GM18499 (cell line): ENCODE data around the gene SDC3.

Experiments used
- ATAC-seq: cut with Tn5 transposase; IDR thresholded peaks from one replicate; pipeline ENCODE4 v1.9.1; 2021; ENCODE audit warnings: moderate number of reproducible peaks; ENCODE audit not compliant: insufficient read depth, unreplicated experiment

SDC3 gene

GRCh38 chr1:30860320-30860652 is 48.3 kb downstream of the SDC3 start:
- no peak for ATAC-seq

- ATAC-seq = no peak
These were observed 50.6 kb downstream of the SDC3 start for GRCh38 chr1:30857964-30858363.

GRCh38 chr1:30857062-30857461 is 51.5 kb downstream of the SDC3 start:
- ATAC-seq = no peak

- no peak for ATAC-seq
These were observed 52.2 kb downstream of the SDC3 start for GRCh38 chr1:30856260-30856790.

- no peak for ATAC-seq
These were observed 52.8 kb downstream of the SDC3 start for GRCh38 chr1:30855686-30856259.

GRCh38 chr1:30853350-30853749 is 55.2 kb downstream of the SDC3 start:
- no peak for ATAC-seq

- no peak for ATAC-seq
These were observed 56.5 kb downstream of the SDC3 start for GRCh38 chr1:30852026-30852425.

GRCh38 chr1:30851286-30851685 is 57.3 kb downstream of the SDC3 start:
- no peak for ATAC-seq

GRCh38 chr1:30850607-30851006 is 58.0 kb downstream of the SDC3 start:
- no peak for ATAC-seq

GRCh38 chr1:30848130-30848529 is 60.4 kb downstream of the SDC3 start:
- ATAC-seq = no peak

- ATAC-seq = no peak
These were observed 61.1 kb downstream of the SDC3 start for GRCh38 chr1:30847358-30847972.

GRCh38 chr1:30846587-30846986 is 62.0 kb downstream of the SDC3 start:
- no peak for ATAC-seq

GRCh38 chr1:30845904-30846290 is 62.7 kb downstream of the SDC3 start:
- ATAC-seq = no peak

GRCh38 chr1:30845237-30845903 is 63.2 kb downstream of the SDC3 start:
- no peak for ATAC-seq

- no peak for ATAC-seq
These were observed 63.9 kb downstream of the SDC3 start for GRCh38 chr1:30844631-30845030.

GRCh38 chr1:30842697-30843354 is 65.7 kb downstream of the SDC3 start:
- ATAC-seq = no peak

- ATAC-seq = no peak
These were observed 67.5 kb downstream of the SDC3 start for GRCh38 chr1:30840904-30841598.

GRCh38 chr1:30839827-30840359 is 68.7 kb downstream of the SDC3 start:
- no peak for ATAC-seq

GRCh38 chr1:30838996-30839395 is 69.6 kb downstream of the SDC3 start:
- ATAC-seq = no peak

GRCh38 chr1:30837653-30838052 is 70.9 kb downstream of the SDC3 start:
- ATAC-seq = no peak
